EH (cell line): ENCODE measurements around the gene RTN1.
A peak's percentile ranks its signal among the peaks of the same experiment; 100 is the strongest.

Experiments
- DNase-seq: peaks from one replicate; pipeline ENCODE4 v3.0.0-alpha.2; 2015; ENCODE audit warnings: low read depth

Gene RTN1

GRCh38 chr14:59629444-59630287, 240.9 kb downstream of the RTN1 start:
- no peak for DNase-seq

- no peak for DNase-seq
These were observed 243.5 kb downstream of the RTN1 start for GRCh38 chr14:59627011-59627520.

- no peak for DNase-seq
These were observed 247.9 kb downstream of the RTN1 start for GRCh38 chr14:59622631-59623030.

GRCh38 chr14:59619061-59619460, 251.5 kb downstream of the RTN1 start:
- DNase-seq = no peak

- no peak for DNase-seq
These were observed 269.5 kb downstream of the RTN1 start for GRCh38 chr14:59601056-59601455.

GRCh38 chr14:59600211-59600945, 270.2 kb downstream of the RTN1 start:
- no peak for DNase-seq

- no peak for DNase-seq
These were observed 275.5 kb downstream of the RTN1 start for GRCh38 chr14:59595071-59595470.

- no peak for DNase-seq
These were observed 278.8 kb downstream of the RTN1 start for GRCh38 chr14:59591641-59592370.

- no peak for DNase-seq
These were observed 282.5 kb downstream of the RTN1 start for GRCh38 chr14:59588101-59588500.

- DNase-seq = peak; percentile 17
These were observed 284.6 kb downstream of the RTN1 start for GRCh38 chr14:59585891-59586554.

- peak; percentile 18 for DNase-seq
These were observed 286.8 kb downstream of the RTN1 start for GRCh38 chr14:59583755-59584154.

GRCh38 chr14:59582845-59583509, 287.6 kb downstream of the RTN1 start:
- no peak for DNase-seq

- no peak for DNase-seq
These were observed 288.4 kb downstream of the RTN1 start for GRCh38 chr14:59582161-59582560.

GRCh38 chr14:59580911-59581310, 289.7 kb downstream of the RTN1 start:
- DNase-seq = no peak

- DNase-seq = peak; percentile 64
These were observed 294.0 kb downstream of the RTN1 start, which contains the start of gene CCDC175 for GRCh38 chr14:59576332-59577294. TSS of gene CCDC175 (minus strand) at chr14:59576812. CDS start at chr14:59576775, 37 bp downstream.

GRCh38 chr14:59570122-59570521, 300.5 kb downstream of the RTN1 start:
- DNase-seq = peak; percentile 9

- no peak for DNase-seq
These were observed 303.9 kb downstream of the RTN1 start for GRCh38 chr14:59566725-59567124.

- DNase-seq = no peak
These were observed 304.3 kb downstream of the RTN1 start for GRCh38 chr14:59566296-59566695.

GRCh38 chr14:59565087-59565486, 305.5 kb downstream of the RTN1 start:
- DNase-seq = no peak

GRCh38 chr14:59564366-59564765, 306.2 kb downstream of the RTN1 start:
- DNase-seq = no peak
